ENCODE results near the gene SETD1B. TPM values are rescaled to one million over a fixed set of nuclear protein-coding genes. Genes with fewer than 3 reads are reported as not detected.
"Not testable (repeated sequence)": the region's sequence is repeated elsewhere in the genome, so short reads cannot be mapped to it uniquely, and the experiment has no call there.

Gene SETD1B
- total RNA-seq, 2 experiments from 2014 or later: 33.7 to 35.9 TPM

- DNase-seq: no peak
- CTCF ChIA-PET: interaction anchor here (0.6 to 1.2 kb wide), 2 partner anchors 9 to 30 kb away, joined by 3 read pairs; no protein-coding TSS in a partner anchor
- Mint-ChIP-seq H3K36me3 (no peaks in the 10 kb centered on the region), H3K27me3 (peaks cover 2% of the 10 kb centered on the region), H3K9me3 (ENCODE audit: low read depth) (no peaks in the 10 kb centered on the region), H3K4me1 (peaks cover 5% of the 10 kb centered on the region), H3K27ac (no peak overlapping the region), H3K4me3 (no peak overlapping the region)
- no peak for ATAC-seq
These were observed 53.8 kb downstream of the SETD1B start for GRCh38 chr12:121857322-121858246.

GRCh38 chr12:121858318-121858661 is 54.5 kb downstream of the SETD1B start:
- ATAC-seq (no peak), DNase-seq (no peak)
- CTCF ChIA-PET: interaction anchor here (0.6 to 1.2 kb wide), 2 partner anchors 9 to 30 kb away, joined by 3 read pairs; no protein-coding TSS in a partner anchor
- Mint-ChIP-seq H3K4me3 (no peak overlapping the region), H3K36me3 (no peaks in the 10 kb centered on the region), H3K4me1 (peaks cover 5% of the 10 kb centered on the region), H3K9me3 (ENCODE audit: low read depth) (no peaks in the 10 kb centered on the region), H3K27ac (no peak overlapping the region), H3K27me3 (no peaks in the 10 kb centered on the region)

- CTCF ChIA-PET: interaction anchor here (1.2 kb wide), 1 partner anchor 31 kb away, joined by 3 read pairs; no protein-coding TSS in a partner anchor
- DNase-seq (no peak), ATAC-seq (no peak)
- Mint-ChIP-seq H3K36me3 (no peaks in the 10 kb centered on the region), H3K27ac (no peak within 1 kb of the TSS), H3K4me3 (no peak within 1 kb of the TSS), H3K9me3 (ENCODE audit: low read depth) (no peaks in the 10 kb centered on the region), H3K4me1 (peaks cover 5% of the 10 kb centered on the region), H3K27me3 (no peaks in the 10 kb centered on the region)
These were observed 55.1 kb downstream of the SETD1B start, which contains the start of gene HPD for GRCh38 chr12:121858662-121859572. HPD (minus strand) TSS chr12:121858859; CDS start chr12:121858823, 36 bp downstream.

- H3K9me3 Mint-ChIP-seq (ENCODE audit: low read depth): no peaks in the 10 kb centered on the region
- H3K27me3 Mint-ChIP-seq: no peaks in the 10 kb centered on the region
- H3K27ac Mint-ChIP-seq: no peak overlapping the region
- H3K4me1 Mint-ChIP-seq: peaks cover 5% of the 10 kb centered on the region
- H3K36me3 Mint-ChIP-seq: no peaks in the 10 kb centered on the region
- no peak for DNase-seq
- no peak for ATAC-seq
- no peak overlapping the region for H3K4me3 Mint-ChIP-seq
- CTCF ChIA-PET: interaction anchor here (0.6 to 1.9 kb wide), 2 partner anchors 10 to 88 kb away, joined by 3 to 4 read pairs; no protein-coding TSS in a partner anchor
These were observed 56.4 kb downstream of the SETD1B start for GRCh38 chr12:121860257-121860656.

GRCh38 chr12:121860699-121861098 is 56.9 kb downstream of the SETD1B start:
- H3K36me3 Mint-ChIP-seq; H3K4me3 Mint-ChIP-seq; H3K27ac Mint-ChIP-seq; H3K27me3 Mint-ChIP-seq; ATAC-seq; H3K4me1 Mint-ChIP-seq; H3K9me3 Mint-ChIP-seq (ENCODE audit: low read depth); DNase-seq: not testable (repeated sequence)
- CTCF ChIA-PET: interaction anchor here (0.6 to 2.4 kb wide), 4 partner anchors 10 to 296 kb away, joined by 3 to 7 read pairs (median 4); no protein-coding TSS in a partner anchor

- Mint-ChIP-seq H3K36me3 (no peaks in the 10 kb centered on the region), H3K4me3 (no peak overlapping the region), H3K27ac (no peak overlapping the region), H3K27me3 (no peaks in the 10 kb centered on the region), H3K9me3 (ENCODE audit: low read depth) (no peaks in the 10 kb centered on the region), H3K4me1 (no peaks in the 10 kb centered on the region)
- ATAC-seq: no peak
- CTCF ChIA-PET: interaction anchor here (0.6 to 2.4 kb wide), 4 partner anchors 9 to 297 kb away, joined by 3 to 7 read pairs (median 4); no protein-coding TSS in a partner anchor
- DNase-seq: no peak
These were observed 57.9 kb downstream of the SETD1B start for GRCh38 chr12:121861636-121862254.

- CTCF ChIA-PET: interaction anchor here (0.7 to 1.1 kb wide), 2 partner anchors 8 to 72 kb away, joined by 3 read pairs; no protein-coding TSS in a partner anchor
- no peaks in the 10 kb centered on the region for H3K36me3 Mint-ChIP-seq
These were observed 62.5 kb downstream of the SETD1B start for GRCh38 chr12:121866331-121866730.

GRCh38 chr12:121869229-121869628 is 65.4 kb downstream of the SETD1B start:
- not testable (repeated sequence) for H3K9me3 Mint-ChIP-seq (ENCODE audit: low read depth); H3K4me3 Mint-ChIP-seq; H3K36me3 Mint-ChIP-seq; H3K4me1 Mint-ChIP-seq; H3K27ac Mint-ChIP-seq; DNase-seq; ATAC-seq; H3K27me3 Mint-ChIP-seq
- CTCF ChIA-PET: interaction anchor here (1.0 to 1.4 kb wide), 2 partner anchors 19 to 154 kb away, joined by 3 read pairs; partner anchors contain the start of gene PSMD9

More at GRCh38 chr12:121866331-121866730, 62.5 kb downstream of the SETD1B start:
- H3K4me3 Mint-ChIP-seq: no peak overlapping the region
- no peak overlapping the region for H3K27ac Mint-ChIP-seq
- no peaks in the 10 kb centered on the region for H3K4me1 Mint-ChIP-seq
- DNase-seq (no peak), ATAC-seq (no peak)
- no peaks in the 10 kb centered on the region for H3K9me3 Mint-ChIP-seq (ENCODE audit: low read depth)
- no peaks in the 10 kb centered on the region for H3K27me3 Mint-ChIP-seq

GRCh38 chr12:121871467-121871866 is 67.7 kb downstream of the SETD1B start:
- CTCF ChIA-PET: interaction anchor here (0.6 to 1.2 kb wide), 3 partner anchors 10 to 127 kb away, joined by 3 to 4 read pairs (median 3); no protein-coding TSS in a partner anchor
- ATAC-seq (no peak), DNase-seq (no peak)
- no peaks in the 10 kb centered on the region for H3K27me3 Mint-ChIP-seq
- no peak overlapping the region for H3K4me3 Mint-ChIP-seq
- H3K4me1 Mint-ChIP-seq: no peaks in the 10 kb centered on the region
- no peaks in the 10 kb centered on the region for H3K9me3 Mint-ChIP-seq (ENCODE audit: low read depth)
- H3K27ac Mint-ChIP-seq: no peak overlapping the region
- H3K36me3 Mint-ChIP-seq: no peaks in the 10 kb centered on the region

- CTCF ChIA-PET: interaction anchor here (0.7 kb wide), 1 partner anchor 300 kb away, joined by 3 read pairs; no protein-coding TSS in a partner anchor
- no peaks in the 10 kb centered on the region for H3K36me3 Mint-ChIP-seq
- peaks cover under 1% of the 10 kb centered on the region for H3K27me3 Mint-ChIP-seq
These were observed 68.9 kb downstream of the SETD1B start for GRCh38 chr12:121872546-121873215.

GRCh38 chr12:121873216-121873569 is 69.4 kb downstream of the SETD1B start:
- CTCF ChIA-PET: no interaction called here
- DNase-seq (no peak), ATAC-seq (no peak)
- no peaks in the 10 kb centered on the region for H3K4me1 Mint-ChIP-seq
- peaks cover 3% of the 10 kb centered on the region for H3K27me3 Mint-ChIP-seq
- H3K9me3 Mint-ChIP-seq (ENCODE audit: low read depth): no peaks in the 10 kb centered on the region
- H3K36me3 Mint-ChIP-seq: no peaks in the 10 kb centered on the region
- no peak overlapping the region for H3K4me3 Mint-ChIP-seq
- no peak overlapping the region for H3K27ac Mint-ChIP-seq

More at GRCh38 chr12:121872546-121873215, 68.9 kb downstream of the SETD1B start:
- H3K4me3 Mint-ChIP-seq: no peak overlapping the region
- H3K9me3 Mint-ChIP-seq (ENCODE audit: low read depth): no peaks in the 10 kb centered on the region
- H3K27ac Mint-ChIP-seq: no peak overlapping the region
- no peaks in the 10 kb centered on the region for H3K4me1 Mint-ChIP-seq
- ATAC-seq (no peak), DNase-seq (no peak)

GRCh38 chr12:121874071-121874470 is 70.3 kb downstream of the SETD1B start:
- DNase-seq (no peak), ATAC-seq (no peak)
- Mint-ChIP-seq H3K9me3 (ENCODE audit: low read depth) (no peaks in the 10 kb centered on the region), H3K36me3 (no peaks in the 10 kb centered on the region), H3K27me3 (peaks cover 3% of the 10 kb centered on the region), H3K4me3 (no peak overlapping the region), H3K27ac (no peak overlapping the region), H3K4me1 (no peaks in the 10 kb centered on the region)
- CTCF ChIA-PET: interaction anchor here (1.3 kb wide), 1 partner anchor 44 kb away, joined by 3 read pairs; the partner anchor contains the start of gene CFAP251
